ENCODE data around the gene OLFML1. TPM values are rescaled to one million over a fixed set of nuclear protein-coding genes. Genes with fewer than 3 reads are reported as not detected.

Gene OLFML1
- total RNA-seq, 4 donors from 2014 or later, result 1.2 to 13.1 (median 6.6) TPM

GRCh38 chr11:7471071-7471470, 14.2 kb upstream of the OLFML1 start:
- DNase-seq (ENCODE audit: low spot score in 2 of 2), result no peak
- Histone ChIP-seq H3K9me3 (no peaks in the 10 kb centered on the region), H3K4me1 (no peaks in the 10 kb centered on the region), H3K4me3 (no peak overlapping the region), H3K27ac (no peak overlapping the region), H3K27me3 (no peaks in the 10 kb centered on the region), H3K36me3 (peaks cover 0 to 7% (median 0%) of the 10 kb centered on the region in 3 donors)
- WGBS, 2 donors, result 54 to 67% methylated on average over 7 of the region's 7 CpGs
- TF ChIP-seq EP300 (IDR thresholded peaks at IDR 0.05) (no peak), CTCF (IDR thresholded peaks at IDR 0.05) (no peak), POLR2A (IDR thresholded peaks at IDR 0.05) (no peak)

GRCh38 chr11:7473717-7474116, 11.6 kb upstream of the OLFML1 start:
- no peak for DNase-seq (ENCODE audit: low spot score in 2 of 2)
- TF ChIP-seq POLR2A (IDR thresholded peaks at IDR 0.05) (no peak), EP300 (IDR thresholded peaks at IDR 0.05) (no peak), CTCF (IDR thresholded peaks at IDR 0.05) (no peak)
- 11% methylated on average over 1 of the region's 1 CpG; no CpG with 5 or more reads in 1 of the 2 donors for WGBS, 2 donors
- H3K36me3 ChIP-seq, result peaks cover 0 to 7% (median 0%) of the 10 kb centered on the region in 3 donors
- H3K9me3 ChIP-seq, result no peaks in the 10 kb centered on the region
- H3K27ac ChIP-seq, result no peak overlapping the region
- H3K4me1 ChIP-seq, result no peaks in the 10 kb centered on the region
- H3K27me3 ChIP-seq, result no peaks in the 10 kb centered on the region
- no peak overlapping the region for H3K4me3 ChIP-seq

GRCh38 chr11:7480113-7480512, 5.2 kb upstream of the OLFML1 start:
- H3K9me3 ChIP-seq, result no peaks in the 10 kb centered on the region
- no peak for TF ChIP-seq CTCF (IDR thresholded peaks at IDR 0.05)
- TF ChIP-seq EP300 (IDR thresholded peaks at IDR 0.05), result peak in 1 of 2 donors; percentile 15
- no peak overlapping the region for H3K4me3 ChIP-seq
- H3K27ac ChIP-seq, result no peak overlapping the region
- DNase-seq (ENCODE audit: low spot score in 2 of 2), result no peak
- no peaks in the 10 kb centered on the region for H3K4me1 ChIP-seq
- 54 to 76% methylated on average over 2 of the region's 2 CpGs for WGBS, 2 donors
- H3K36me3 ChIP-seq, result no peaks in the 10 kb centered on the region
- no peaks in the 10 kb centered on the region for H3K27me3 ChIP-seq

GRCh38 chr11:7484131-7484530, 1.2 kb upstream of the OLFML1 start:
- peaks cover 0 to 8% (median 0%) of the 10 kb centered on the region in 3 donors for H3K36me3 ChIP-seq
- H3K4me3 ChIP-seq, result no peak overlapping the region
- H3K27ac ChIP-seq, result no peak overlapping the region
- no peaks in the 10 kb centered on the region for H3K9me3 ChIP-seq
- no peak for DNase-seq (ENCODE audit: low spot score in 2 of 2)
- 66 to 67% methylated on average over 3 of the region's 3 CpGs for WGBS, 2 donors
- no peaks in the 10 kb centered on the region for H3K27me3 ChIP-seq
- no peak for TF ChIP-seq CTCF (IDR thresholded peaks at IDR 0.05)
- no peak for TF ChIP-seq POLR2A (IDR thresholded peaks at IDR 0.05)
- TF ChIP-seq EP300 (IDR thresholded peaks at IDR 0.05), result no peak
- H3K4me1 ChIP-seq, result peaks cover 0 to 13% (median 2%) of the 10 kb centered on the region in 4 donors

- no peak overlapping the region for H3K4me3 ChIP-seq
- H3K27ac ChIP-seq, result peak overlapping the region in 2 of 4 donors; percentile 46 to 49
- WGBS, 2 donors, result 61 to 64% methylated on average over 3 of the region's 3 CpGs
- peaks cover 0 to 15% (median 2%) of the 10 kb centered on the region in 4 donors for H3K4me1 ChIP-seq
- DNase-seq (ENCODE audit: low spot score in 2 of 2), result no peak
- no peaks in the 10 kb centered on the region for H3K27me3 ChIP-seq
- TF ChIP-seq POLR2A (IDR thresholded peaks at IDR 0.05), result no peak
- TF ChIP-seq CTCF (IDR thresholded peaks at IDR 0.05), result no peak
- TF ChIP-seq EP300 (IDR thresholded peaks at IDR 0.05), result no peak
- no peaks in the 10 kb centered on the region for H3K9me3 ChIP-seq
- H3K36me3 ChIP-seq, result peaks cover 0 to 8% (median 0%) of the 10 kb centered on the region in 3 donors
Observed at GRCh38 chr11:7484645-7485044, 661 bp upstream of the OLFML1 start.

Data from tibial nerve (tissue), 4 donors.